Suppressor macrophage treated with lipopolysaccharide for 1 hour (primary cell): ENCODE measurements around the gene COX6A2.
"Not testable (repeated sequence)": the region's sequence is repeated elsewhere in the genome, so short reads cannot be mapped to it uniquely, and the experiment has no call there.

Experiments used
- DNase-seq, 3 donors: peaks; one replicate each; pipeline ENCODE4 v3.0.0-alpha.2; 2020 to 2022

Gene COX6A2

DNA sequence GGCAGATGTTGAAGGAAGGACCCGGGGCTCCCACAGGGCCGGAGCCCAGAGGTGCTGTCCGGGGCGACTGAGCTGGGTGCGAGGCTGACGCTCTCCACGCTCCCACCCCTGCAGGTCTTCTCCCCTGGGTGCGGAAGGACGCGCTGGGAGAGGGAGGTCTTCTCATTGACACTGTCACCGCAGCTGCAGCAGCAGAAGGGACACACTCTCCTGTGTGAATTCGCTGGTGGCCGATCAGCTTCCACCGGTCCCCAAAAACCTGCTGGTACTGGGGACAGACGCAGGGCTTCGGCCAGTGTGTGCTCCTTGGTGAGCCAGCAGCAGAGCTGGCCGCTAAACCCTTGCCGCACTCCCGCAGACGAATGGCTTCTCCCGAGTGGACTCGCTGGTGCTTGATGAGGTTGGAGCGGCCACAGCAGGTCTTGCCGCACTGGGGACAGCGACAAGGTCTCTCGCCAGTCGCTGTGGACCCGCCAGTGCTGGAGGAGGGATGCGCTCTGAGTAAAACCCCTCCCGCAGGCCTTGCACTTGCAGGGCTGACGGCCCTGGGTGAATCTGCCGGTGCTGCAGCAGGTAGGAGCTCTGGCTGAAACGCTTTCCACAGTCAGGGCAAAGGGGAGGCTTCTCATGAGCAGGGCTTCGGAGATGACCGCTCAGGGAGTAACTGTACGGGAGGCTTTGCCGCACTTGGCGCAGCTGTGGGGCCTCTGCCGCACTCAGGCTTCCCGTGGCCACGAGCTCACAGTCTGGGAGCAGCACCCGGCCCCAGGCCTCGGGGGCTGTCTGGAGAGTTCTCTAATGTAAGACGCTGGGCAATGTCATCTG is 8.3 kb upstream of the COX6A2 start:
- no peak for DNase-seq

DNA sequence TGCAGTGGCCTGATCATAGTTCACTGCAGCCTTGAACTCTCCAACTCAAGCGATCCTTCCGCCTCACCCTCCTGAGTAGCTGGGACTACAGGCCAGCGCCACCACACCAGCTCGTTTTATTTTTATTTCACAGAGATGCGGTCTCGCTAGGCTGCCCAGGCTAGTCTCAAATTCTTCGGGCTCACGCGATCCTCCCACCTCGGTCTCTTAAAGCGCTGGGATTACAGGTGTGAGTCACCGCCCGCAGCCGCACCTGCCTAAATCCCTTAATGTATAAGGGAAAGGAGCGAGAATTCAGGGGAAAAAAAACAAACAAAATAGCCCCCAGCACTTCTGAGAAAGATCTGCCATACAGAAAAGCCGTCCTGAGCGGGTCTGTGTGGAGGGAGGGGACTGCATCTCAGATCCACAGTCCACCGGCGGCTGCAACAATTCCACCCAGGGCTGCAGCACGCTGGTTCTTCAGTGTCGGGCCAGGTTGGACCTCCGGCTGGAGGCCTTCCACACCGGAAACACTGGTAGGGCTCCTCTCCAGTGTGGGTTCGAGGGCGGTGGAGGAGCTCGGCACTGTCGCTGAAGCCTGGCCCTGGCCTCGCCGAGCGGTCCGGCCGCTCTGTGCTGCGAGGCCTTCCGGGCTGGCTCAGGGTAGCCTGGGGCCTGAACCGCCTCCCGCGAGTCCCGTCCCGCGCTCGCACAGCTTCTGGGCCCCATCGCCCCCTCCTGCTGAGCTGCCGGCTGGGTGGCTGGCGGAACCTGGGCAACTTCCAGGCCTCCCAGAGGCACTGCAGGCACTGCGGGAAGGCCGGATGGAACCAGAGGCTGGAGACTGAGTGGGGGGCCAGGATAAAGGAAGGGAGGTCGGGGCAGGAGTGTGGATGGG is 7.4 kb upstream of the COX6A2 start:
- no peak for DNase-seq

DNA sequence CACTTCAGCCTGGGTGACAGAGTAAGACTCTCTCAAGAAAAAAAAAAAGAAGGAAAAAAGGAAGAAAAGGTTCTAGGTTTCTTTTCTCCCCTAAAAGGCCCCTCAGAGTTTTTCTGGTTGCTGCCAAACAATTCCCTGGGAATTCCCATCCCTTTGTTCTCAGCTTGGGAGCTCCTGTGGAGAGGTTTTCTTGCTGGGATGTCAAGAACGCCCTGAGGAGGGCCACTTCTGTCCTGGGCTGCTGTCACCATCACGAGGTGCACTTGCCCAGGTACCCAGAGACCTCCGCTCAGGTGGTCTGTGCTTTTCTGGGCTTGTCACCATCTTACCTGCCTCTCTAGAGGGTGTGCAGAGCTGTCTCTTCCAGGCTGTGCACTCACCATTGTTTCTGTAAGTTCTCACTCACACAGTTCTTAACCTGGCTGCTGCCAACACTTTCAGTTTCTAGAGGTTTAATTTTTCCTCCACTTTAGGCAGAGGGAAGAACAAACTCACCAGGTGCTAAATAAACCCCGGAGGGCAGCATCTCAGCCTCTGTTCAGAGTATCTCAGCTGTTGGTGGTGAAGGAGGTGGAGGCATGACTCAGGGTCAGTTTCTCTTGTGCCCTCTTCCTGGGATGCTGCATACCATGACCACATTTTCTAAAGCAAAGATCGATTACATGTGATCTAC is 2.4 kb upstream of the COX6A2 start:
- no peak for DNase-seq

DNA sequence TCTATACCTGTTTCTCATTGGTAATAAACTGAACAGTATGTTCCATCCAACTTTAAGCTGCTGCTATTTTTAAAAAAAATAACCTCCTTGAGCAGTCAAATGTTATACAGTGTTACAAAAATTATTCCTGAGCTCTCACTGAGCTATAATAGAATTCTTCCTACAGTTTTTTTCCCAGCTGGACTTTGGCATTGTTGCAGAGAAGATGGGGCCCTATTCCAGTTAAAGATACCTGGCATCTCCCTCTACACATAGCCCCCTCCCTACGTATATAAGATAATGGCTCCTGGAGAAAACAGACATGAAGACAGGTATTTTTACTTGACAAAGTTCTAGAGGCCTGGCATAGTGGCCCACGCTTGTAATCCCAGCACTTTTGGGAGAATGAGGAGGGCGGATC is 1.6 kb upstream of the COX6A2 start:
- DNase-seq, result no peak

DNA sequence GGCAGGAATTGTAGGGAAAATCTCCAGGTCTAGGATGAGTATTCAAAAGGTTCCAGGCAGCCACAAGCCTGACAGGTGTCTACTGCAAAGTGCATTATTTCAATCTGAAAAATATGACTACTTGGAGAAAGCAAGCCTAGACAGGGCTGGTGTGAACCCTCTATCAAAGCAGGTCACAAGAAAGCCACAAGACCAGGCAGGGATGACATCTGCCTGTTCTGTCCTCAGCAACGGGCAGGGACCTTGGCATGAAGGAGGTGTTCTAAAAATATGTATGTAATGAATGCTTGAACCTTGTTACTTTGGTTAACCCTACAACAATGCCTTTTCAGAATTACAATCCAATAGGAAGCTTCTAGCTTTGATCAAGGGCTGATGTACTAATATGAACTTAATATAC is 1.2 kb upstream of the COX6A2 start:
- DNase-seq, result no peak

DNA sequence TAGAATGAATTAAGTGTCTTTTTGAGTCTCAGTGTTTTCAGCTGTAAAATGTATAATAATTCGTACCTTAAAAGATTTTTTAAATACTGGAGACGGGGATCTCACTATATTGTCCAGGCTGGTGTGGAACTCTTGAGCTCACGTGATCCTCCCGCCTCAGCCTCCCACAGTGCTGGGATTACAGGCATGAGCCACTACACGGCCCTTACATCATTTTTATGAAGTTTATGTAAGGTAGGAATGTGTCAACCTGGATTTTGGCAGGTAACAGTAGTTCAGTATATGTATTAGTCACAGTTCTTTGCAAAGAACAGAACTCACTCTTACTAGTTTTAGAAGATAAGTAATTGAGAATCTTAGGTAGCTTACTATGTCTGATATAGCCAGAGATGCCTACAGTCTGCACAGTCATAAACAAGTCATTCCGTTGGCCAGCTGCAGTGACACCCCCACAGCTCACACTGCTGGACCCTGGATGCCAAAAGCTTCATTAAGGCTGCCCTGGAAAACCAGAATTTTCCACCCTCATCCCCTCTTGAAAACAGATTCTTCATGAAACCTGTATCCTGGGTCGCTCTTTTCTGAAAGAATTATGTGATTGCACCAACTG is 583 bp upstream of the COX6A2 start:
- no peak for DNase-seq

DNA sequence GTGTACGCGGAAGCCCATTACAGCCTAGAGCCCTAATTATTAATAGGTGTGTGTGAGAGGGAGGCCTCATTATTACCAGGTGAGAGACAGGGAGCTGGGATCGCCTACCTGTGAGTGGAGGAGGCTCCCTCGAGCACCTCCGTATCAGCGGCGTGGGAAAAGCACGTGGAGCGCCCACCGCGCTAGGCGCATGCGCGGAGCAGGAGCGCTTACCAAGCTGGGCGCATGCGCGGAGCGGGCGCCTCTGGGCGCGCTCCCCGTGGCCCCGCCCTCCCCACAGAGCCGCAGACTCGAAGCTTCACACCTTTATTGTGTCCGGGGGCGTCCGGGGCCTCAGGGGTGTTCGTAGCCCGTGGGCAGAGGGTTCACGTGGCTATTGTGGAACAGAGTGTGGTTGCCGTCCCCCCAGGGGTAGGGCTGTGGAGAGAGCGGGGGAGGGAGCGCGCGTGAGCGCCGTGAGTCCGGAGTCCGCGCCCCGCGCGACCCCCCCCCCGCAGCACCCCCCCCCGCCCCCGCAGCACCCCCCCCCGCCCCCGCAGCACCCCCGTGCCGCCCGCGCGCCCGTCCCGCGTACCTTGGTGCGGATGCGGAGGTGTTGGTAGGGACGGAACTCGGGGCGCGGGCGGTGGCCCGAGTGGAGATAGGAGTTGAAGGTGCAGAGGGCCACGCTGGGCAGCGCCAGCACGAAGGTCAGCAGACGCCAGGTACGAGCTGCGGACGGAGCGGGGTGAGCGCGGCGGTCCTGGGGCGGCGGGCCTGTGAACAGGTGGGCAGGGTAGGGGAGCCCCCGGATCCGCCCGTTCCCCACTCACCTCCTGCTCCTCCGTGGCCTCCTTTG is 500 bp downstream of the COX6A2 start:
- peak; percentile 62 to 89 (median 82) for DNase-seq

DNA sequence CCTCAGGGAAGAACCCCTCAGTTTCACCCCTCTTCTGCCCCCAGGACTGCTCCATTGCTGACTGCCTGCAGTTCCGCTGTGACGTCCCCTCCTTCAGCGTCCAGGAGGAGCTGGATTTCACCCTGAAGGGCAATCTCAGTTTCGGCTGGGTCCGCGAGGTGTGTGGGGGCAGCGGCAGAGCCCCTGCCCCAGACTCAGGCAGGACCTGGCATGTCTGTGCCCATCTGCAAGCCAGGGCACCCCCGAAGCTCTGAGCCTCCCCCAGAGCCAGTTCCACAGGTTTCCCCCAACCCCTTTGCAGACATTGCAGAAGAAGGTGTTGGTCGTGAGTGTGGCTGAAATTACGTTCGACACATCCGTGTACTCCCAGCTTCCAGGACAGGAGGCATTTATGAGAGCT is 4.4 kb downstream of the COX6A2 start:
- no peak for DNase-seq

DNA sequence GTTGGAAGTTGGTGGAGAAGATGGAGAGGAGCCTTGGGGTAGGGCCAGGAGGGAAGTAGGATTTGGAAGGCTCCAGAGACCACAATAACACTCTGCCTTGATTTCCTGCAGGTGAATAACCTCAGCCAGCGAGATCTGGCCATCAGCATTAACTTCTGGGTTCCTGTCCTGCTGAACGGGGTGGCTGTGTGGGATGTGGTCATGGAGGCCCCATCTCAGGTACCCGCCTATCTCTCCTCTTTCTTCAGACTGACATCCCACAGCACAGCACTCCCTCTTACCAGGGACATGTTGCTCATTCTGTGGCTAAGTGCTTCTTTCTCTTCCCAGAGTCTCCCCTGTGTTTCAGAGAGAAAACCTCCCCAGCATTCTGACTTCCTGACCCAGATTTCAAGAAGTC is 4.9 kb downstream of the COX6A2 start:
- no peak for DNase-seq

DNA sequence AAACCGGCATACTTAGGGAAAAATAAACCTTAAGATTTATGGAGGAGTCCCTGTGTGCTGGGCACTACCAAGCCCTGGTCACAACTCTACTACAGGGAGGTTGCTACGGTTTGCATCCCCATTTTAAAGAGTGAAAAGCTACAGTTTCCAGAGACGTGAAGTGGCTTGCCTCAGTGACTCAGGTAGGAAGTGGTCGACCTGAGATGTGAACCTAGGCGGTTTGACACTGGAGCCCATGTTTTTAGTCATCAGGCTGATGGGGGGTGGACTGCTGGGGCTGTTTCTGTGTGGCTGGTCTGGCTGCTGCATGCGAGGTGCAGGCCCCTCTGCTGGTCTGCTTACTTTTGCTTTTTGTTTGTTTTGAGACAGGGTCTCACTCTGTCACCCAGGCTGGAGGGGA is 6.6 kb downstream of the COX6A2 start:
- DNase-seq, result no peak

DNA sequence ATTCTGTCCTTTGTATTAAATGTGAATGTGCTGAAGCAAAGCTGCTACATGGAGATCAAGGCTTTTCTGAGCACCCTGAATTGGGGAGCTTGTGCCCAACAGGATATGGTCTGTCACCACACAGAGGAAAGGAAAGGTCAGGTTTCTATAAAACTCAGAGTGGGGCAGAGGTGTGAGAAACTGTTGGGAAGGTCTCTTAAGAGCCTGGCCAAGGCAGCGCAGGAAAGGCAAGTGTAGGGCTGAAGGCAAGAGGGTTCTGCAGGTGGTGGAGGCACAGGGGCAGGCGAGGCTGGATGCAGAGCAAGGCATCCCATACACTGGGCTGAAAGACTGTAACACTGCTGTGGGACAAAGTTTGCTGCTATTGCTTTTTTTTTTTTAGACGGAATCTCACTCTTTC is 8.1 kb downstream of the COX6A2 start:
- no peak for DNase-seq

DNA sequence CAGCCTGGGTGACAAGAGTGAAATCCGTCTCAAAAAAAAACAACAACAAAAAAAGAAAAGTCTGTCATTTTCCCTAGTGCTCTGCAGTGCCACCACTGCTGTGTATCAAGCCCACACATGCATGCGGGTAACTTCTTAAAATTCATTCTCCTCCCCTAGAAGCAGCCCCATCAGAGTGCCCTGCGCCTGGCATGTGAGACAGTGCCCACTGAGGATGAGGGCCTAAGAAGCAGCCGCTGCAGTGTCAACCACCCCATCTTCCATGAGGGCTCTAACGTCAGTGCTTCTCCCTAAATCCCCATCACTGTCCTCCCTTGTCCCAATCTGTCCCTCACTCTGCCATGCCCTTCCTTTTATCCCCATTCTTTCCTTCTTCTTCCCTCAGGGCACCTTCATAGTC is 10.2 kb downstream of the COX6A2 start:
- DNase-seq, result no peak

DNA sequence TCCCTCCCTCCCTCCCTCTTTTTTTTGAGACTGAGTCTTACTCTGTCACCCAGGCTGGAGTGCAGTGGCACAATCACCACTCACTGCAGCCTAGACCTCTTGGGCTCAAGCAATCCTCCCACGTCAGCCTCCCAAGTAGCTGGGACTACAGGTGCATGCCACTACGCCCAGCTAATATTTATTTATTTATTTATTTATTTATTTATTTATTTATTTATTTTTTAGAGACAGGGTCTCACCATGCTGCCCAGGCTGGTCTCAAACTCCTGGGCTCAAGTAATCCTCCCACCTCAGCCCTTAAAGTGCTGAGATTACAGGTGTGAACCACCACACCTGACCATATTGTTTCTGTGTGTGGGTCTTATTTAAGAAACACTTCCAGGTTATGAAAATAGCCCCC is 11.1 kb downstream of the COX6A2 start:
- DNase-seq, result not testable (repeated sequence)

DNA sequence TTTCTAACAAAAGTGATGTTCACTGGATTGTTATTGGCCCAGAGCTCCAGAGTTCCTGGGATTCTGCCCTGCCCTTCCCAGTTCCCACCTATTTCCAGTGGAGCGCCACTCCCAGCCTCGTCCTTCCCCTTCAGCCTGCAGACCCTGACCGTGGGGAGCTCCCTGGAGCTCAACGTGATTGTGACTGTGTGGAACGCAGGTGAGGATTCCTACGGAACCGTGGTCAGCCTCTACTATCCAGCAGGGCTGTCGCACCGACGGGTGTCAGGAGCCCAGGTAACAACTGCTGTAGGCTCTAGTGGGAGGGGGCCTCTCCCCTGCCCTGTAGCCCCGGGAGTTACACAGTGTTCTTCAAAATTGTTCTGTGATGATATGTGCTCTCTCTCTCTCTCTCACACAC is 11.8 kb downstream of the COX6A2 start:
- no peak for DNase-seq

DNA sequence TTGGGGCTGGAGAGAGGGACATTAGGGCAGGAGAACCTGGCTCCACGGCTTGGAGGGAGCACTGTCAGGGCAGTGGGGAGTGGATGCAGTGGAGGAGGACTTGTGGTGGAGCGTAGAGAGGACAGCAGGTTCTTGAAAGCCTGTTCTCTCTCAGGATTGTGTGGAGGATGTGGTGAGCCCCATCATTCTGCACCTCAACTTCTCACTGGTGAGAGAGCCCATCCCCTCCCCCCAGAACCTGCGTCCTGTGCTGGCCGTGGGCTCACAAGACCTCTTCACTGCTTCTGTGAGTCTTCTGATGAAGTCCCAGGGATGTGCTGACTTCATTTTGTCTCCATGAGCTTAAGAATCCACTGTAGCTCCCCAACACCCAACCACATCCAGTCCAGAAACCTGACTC is 13.5 kb downstream of the COX6A2 start:
- no peak for DNase-seq

DNA sequence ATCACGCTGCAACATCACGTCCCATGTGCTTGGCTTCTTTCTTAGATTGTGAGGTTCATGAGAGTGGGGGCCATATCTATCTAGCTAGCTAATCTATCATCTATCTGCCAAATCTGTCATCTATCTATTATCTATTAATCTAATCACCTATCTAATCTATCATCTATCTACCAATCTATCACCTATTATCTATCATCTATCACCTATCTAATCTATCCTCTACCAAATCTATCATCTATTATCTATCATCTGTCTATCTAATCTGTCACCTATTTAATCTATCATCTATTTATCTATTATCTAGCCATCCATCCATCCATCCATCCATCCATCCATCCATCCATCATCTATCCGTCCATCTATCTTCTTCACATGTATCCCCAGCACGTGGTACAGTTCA is 14.2 kb downstream of the COX6A2 start:
- DNase-seq, result no peak

DNA sequence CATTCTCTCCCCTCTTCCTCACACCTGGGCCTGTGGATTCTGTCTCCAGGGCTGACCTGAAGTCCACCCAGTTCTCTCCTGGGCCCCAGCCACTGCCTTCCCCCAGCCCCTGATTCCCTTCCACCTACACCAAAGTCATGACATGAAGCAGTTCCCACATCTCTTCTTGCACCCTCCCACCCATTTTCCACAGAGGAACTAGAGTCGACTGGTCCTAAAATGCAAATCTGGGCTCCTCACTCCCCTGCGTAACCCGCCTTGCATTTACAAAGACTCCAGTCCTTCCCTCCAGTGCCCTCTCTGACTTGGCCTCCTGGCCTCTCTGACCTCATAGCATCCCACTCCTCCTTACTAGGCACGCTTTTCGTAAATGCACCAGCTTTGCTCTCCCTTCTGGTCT is 14.8 kb downstream of the COX6A2 start:
- peak; percentile 44 to 60 (median 58) for DNase-seq

DNA sequence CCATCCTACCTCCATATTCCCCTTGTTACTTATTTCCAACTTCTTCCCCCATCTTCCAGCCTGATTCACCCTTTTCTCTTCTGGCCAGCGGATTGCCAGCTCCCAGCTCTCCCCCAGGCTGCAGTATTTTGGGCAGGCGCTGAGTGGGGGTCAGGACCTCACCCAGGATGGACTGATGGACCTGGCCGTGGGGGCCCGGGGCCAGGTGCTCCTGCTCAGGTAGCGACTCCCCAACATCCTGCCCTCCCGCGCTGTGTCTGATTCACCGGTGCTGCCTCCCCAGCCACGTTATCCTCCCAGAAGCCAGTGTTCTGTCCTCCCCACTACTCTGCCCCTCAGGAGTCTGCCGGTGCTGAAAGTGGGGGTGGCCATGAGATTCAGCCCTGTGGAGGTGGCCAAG is 15.4 kb downstream of the COX6A2 start:
- DNase-seq, result no peak

DNA sequence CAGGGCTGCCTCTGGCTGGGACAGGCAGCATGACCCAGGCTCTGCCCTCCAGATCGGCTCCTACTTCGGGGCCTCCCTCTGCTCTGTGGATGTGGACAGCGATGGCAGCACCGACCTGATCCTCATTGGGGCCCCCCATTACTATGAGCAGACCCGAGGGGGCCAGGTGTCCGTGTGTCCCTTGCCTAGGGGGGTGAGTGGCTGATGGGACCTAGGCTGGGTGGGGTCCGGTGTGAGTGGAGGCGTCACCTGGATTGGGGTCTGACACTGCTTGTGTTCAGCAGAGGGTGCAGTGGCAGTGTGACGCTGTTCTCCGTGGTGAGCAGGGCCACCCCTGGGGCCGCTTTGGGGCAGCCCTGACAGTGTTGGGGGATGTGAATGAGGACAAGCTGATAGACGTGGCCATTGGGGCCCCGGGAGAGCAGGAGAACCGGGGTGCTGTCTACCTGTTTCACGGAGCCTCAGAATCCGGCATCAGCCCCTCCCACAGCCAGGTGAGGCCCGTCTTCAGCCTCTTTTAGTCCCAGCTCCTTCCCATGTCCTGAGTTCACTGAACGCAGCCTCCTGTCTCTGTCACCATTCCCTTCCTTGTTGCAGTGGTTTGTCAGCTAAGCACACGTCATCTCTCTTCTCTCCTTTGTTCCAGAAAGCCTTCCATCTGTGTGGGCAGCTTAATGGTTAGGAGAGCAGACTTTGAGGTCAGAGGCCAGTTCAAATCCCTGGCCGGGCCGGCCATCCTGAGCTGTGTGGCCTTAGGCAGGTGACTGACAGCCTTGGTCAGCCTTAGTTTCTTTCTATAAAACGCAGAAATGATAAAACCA is 16.9 kb downstream of the COX6A2 start:
- DNase-seq, result no peak

DNA sequence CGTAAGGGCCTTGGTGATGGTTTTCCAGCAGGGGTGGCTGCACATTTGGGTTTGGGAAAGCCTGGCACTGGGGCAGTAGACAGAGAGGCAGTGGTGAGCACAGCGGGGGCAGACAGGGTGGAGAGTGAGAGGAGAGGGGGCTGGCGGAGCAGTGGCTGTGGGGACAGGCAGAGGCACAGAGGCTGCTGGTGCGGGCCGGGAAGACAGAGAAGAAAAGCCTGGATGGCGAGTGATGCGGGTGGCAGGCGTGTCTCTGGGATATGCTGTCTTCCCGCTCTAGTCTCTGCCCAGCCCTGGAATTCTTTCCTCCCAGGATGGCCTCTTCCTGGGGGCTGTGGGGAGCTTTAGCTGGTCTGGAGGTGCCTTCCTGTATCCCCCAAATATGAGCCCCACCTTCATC is 18.1 kb downstream of the COX6A2 start:
- no peak for DNase-seq

DNA sequence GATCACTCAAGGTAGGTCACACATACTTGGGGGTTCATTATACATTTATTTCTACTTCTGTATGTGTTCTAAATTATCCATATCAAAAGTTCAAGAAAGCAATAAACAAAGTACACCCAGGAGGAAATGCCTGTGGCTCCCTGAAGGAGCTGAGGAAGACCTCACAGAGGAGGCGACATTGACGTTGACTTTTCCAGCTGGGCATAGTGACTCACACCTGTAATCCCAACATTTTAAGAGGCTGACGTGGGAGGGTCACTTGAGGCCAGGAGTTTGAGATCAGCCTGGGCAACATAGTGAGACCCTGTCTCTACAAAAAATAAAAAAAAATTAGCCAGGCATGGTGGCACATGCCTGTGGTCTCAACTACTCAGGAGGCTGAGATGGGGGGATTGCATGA is 18.7 kb downstream of the COX6A2 start:
- DNase-seq, result no peak
